ENCODE measurements around the gene ITPRIPL2. TPM values are rescaled to one million over a fixed set of nuclear protein-coding genes. Genes with fewer than 3 reads are reported as not detected.

ITPRIPL2 gene
- polyA plus RNA-seq, 1 donor from 2014 or later, result not detected

DNA sequence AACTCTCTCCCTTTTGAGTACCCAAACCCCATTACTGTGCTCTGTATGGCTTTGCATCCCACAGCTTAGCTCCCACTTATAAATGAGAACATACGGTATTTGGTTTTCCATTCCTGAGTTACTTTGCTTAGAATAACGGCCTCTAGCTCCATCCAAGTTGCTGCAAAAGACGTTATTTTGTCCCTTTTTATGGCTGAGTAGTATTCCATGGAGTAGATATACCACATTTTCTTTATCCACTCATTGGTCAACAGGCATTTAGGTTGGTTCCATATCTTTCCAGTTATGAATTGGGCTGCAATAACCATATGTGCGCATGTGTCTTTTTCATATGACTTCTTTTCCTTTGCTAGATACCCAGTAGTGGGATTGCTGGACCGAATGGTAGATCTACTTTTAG, 34.4 kb downstream of the ITPRIPL2 start:
- H3K4me3 ChIP-seq (ENCODE audit: low read length), result no peak overlapping the region
- no peaks in the 10 kb centered on the region for H3K27me3 ChIP-seq (ENCODE audit: insufficient read depth, low read depth, low read length)
- H3K36me3 ChIP-seq (ENCODE audit: insufficient read depth, low read length), result no peaks in the 10 kb centered on the region
- no peaks in the 10 kb centered on the region for H3K9me2 ChIP-seq (ENCODE audit: insufficient read depth, low read length)
- H3K79me2 ChIP-seq (replicated peaks; ENCODE audit: insufficient read depth, low read length), result no peaks in the 10 kb centered on the region
- no peak overlapping the region for H2AFZ ChIP-seq (ENCODE audit: low read depth, low read length)
- no peaks in the 10 kb centered on the region for H4K20me1 ChIP-seq (ENCODE audit: insufficient read depth)
- H3K9me3 ChIP-seq (ENCODE audit: low read length), result no peaks in the 10 kb centered on the region
- no peak overlapping the region for H3K9ac ChIP-seq (ENCODE audit: low read length)
- TF ChIP-seq RAD21 (conservative IDR thresholded peaks at IDR 0.05) (no peak), EZH2 (IDR thresholded peaks at IDR 0.05; ENCODE audit: borderline replicate concordance, insufficient read depth, low read length, poor library complexity, severe bottlenecking) (no peak), MXI1 (conservative IDR thresholded peaks at IDR 0.05; ENCODE audit: poor library complexity, severe bottlenecking) (no peak), TAF1 (IDR thresholded peaks at IDR 0.05; ENCODE audit: low read depth) (no peak), EP300 (conservative IDR thresholded peaks at IDR 0.05; ENCODE audit: poor library complexity, severe bottlenecking) (no peak), SMC3 (conservative IDR thresholded peaks at IDR 0.05; ENCODE audit: poor library complexity) (no peak), POLR2AphosphoS5 (IDR thresholded peaks at IDR 0.05) (no peak)
- TF ChIP-seq, protein P1, sequence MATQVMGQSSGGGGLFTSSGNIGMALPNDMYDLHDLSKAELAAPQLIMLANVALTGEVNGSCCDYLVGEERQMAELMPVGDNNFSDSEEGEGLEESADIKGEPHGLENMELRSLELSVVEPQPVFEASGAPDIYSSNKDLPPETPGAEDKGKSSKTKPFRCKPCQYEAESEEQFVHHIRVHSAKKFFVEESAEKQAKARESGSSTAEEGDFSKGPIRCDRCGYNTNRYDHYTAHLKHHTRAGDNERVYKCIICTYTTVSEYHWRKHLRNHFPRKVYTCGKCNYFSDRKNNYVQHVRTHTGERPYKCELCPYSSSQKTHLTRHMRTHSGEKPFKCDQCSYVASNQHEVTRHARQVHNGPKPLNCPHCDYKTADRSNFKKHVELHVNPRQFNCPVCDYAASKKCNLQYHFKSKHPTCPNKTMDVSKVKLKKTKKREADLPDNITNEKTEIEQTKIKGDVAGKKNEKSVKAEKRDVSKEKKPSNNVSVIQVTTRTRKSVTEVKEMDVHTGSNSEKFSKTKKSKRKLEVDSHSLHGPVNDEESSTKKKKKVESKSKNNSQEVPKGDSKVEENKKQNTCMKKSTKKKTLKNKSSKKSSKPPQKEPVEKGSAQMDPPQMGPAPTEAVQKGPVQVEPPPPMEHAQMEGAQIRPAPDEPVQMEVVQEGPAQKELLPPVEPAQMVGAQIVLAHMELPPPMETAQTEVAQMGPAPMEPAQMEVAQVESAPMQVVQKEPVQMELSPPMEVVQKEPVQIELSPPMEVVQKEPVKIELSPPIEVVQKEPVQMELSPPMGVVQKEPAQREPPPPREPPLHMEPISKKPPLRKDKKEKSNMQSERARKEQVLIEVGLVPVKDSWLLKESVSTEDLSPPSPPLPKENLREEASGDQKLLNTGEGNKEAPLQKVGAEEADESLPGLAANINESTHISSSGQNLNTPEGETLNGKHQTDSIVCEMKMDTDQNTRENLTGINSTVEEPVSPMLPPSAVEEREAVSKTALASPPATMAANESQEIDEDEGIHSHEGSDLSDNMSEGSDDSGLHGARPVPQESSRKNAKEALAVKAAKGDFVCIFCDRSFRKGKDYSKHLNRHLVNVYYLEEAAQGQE (IDR thresholded peaks at IDR 0.05; ENCODE audit: borderline replicate concordance), result no peak
- TF ChIP-seq, protein P2, sequence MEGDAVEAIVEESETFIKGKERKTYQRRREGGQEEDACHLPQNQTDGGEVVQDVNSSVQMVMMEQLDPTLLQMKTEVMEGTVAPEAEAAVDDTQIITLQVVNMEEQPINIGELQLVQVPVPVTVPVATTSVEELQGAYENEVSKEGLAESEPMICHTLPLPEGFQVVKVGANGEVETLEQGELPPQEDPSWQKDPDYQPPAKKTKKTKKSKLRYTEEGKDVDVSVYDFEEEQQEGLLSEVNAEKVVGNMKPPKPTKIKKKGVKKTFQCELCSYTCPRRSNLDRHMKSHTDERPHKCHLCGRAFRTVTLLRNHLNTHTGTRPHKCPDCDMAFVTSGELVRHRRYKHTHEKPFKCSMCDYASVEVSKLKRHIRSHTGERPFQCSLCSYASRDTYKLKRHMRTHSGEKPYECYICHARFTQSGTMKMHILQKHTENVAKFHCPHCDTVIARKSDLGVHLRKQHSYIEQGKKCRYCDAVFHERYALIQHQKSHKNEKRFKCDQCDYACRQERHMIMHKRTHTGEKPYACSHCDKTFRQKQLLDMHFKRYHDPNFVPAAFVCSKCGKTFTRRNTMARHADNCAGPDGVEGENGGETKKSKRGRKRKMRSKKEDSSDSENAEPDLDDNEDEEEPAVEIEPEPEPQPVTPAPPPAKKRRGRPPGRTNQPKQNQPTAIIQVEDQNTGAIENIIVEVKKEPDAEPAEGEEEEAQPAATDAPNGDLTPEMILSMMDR (IDR thresholded peaks at IDR 0.05; ENCODE audit: poor library complexity, severe bottlenecking), result no peak
- H3F3A ChIP-seq (ENCODE audit: insufficient read depth, low read length, poor library complexity, severe bottlenecking), result no peaks in the 10 kb centered on the region
- no peak overlapping the region for H3K4me2 ChIP-seq (ENCODE audit: low read length)
- no peak overlapping the region for H3K27ac ChIP-seq (ENCODE audit: low read length)

DNA sequence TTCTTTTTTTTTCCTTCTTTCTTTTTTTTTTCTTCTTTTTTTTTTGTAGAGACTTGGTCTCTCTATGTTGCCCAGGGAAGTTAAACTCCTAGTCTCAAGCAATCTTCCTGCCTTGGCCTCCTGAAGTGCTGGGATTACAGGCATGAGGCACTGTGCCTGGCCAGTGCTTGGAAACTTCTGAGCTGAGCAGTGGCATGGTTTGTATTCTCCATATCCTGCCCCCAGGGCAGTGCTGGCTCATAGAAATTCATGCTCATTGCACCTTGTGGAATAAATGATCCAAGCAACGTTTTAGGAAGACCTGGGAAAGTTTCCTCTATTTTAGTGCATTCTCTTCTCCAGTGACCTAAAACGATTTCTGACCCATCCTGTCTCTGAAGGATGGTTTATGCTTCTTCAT, 37.5 kb downstream of the ITPRIPL2 start:
- no peak overlapping the region for H3K4me3 ChIP-seq (ENCODE audit: low read length)
- H2AFZ ChIP-seq (ENCODE audit: low read depth, low read length), result no peak overlapping the region
- H3K27me3 ChIP-seq (ENCODE audit: insufficient read depth, low read depth, low read length), result no peaks in the 10 kb centered on the region
- TF ChIP-seq SMC3 (conservative IDR thresholded peaks at IDR 0.05; ENCODE audit: poor library complexity) (no peak), EZH2 (IDR thresholded peaks at IDR 0.05; ENCODE audit: borderline replicate concordance, insufficient read depth, low read length, poor library complexity, severe bottlenecking) (no peak)
- no peaks in the 10 kb centered on the region for H3K9me3 ChIP-seq (ENCODE audit: low read length)
- H3K36me3 ChIP-seq (ENCODE audit: insufficient read depth, low read length), result no peaks in the 10 kb centered on the region
- H3K27ac ChIP-seq (ENCODE audit: low read length), result no peak overlapping the region
- no peaks in the 10 kb centered on the region for H3K79me2 ChIP-seq (replicated peaks; ENCODE audit: insufficient read depth, low read length)
- H3K4me2 ChIP-seq (ENCODE audit: low read length), result no peak overlapping the region
- H4K20me1 ChIP-seq (ENCODE audit: insufficient read depth), result no peaks in the 10 kb centered on the region
- H3F3A ChIP-seq (ENCODE audit: insufficient read depth, low read length, poor library complexity, severe bottlenecking), result no peaks in the 10 kb centered on the region
- H3K9me2 ChIP-seq (ENCODE audit: insufficient read depth, low read length), result no peaks in the 10 kb centered on the region
- H3K9ac ChIP-seq (ENCODE audit: low read length), result no peak overlapping the region

DNA sequence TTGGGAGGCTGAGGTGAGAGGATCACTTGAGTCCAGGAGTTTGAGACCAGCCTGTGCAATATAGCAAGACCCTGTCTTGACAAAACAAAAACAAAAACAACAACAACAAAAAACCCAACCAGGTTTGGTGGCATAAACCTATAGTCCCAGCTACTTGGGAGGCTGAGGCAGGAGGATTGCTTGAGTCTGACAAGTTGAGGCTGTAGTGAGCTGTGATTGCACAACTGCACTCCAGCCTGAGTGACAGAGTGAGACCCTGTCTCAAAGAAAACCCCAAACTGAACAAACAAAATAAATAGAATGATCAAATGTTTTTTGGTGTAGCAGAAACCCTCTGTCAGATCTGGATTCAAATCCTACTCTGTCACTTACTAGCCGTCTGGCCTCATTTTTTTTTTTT, 38.3 kb downstream of the ITPRIPL2 start:
- H3K9ac ChIP-seq (ENCODE audit: low read length), result no peak overlapping the region
- H3K4me3 ChIP-seq (ENCODE audit: low read length), result no peak overlapping the region
- H3F3A ChIP-seq (ENCODE audit: insufficient read depth, low read length, poor library complexity, severe bottlenecking), result no peaks in the 10 kb centered on the region
- H3K9me3 ChIP-seq (ENCODE audit: low read length), result no peaks in the 10 kb centered on the region
- no peak overlapping the region for H2AFZ ChIP-seq (ENCODE audit: low read depth, low read length)
- TF ChIP-seq EZH2 (IDR thresholded peaks at IDR 0.05; ENCODE audit: borderline replicate concordance, insufficient read depth, low read length, poor library complexity, severe bottlenecking) (no peak), MXI1 (conservative IDR thresholded peaks at IDR 0.05; ENCODE audit: poor library complexity, severe bottlenecking) (no peak), EP300 (conservative IDR thresholded peaks at IDR 0.05; ENCODE audit: poor library complexity, severe bottlenecking) (no peak), TAF1 (IDR thresholded peaks at IDR 0.05; ENCODE audit: low read depth) (no peak), SMC3 (conservative IDR thresholded peaks at IDR 0.05; ENCODE audit: poor library complexity) (no peak), RAD21 (conservative IDR thresholded peaks at IDR 0.05) (no peak), POLR2AphosphoS5 (IDR thresholded peaks at IDR 0.05) (no peak)
- TF ChIP-seq, protein P2 (IDR thresholded peaks at IDR 0.05; ENCODE audit: poor library complexity, severe bottlenecking), result no peak
- TF ChIP-seq, protein P1 (IDR thresholded peaks at IDR 0.05; ENCODE audit: borderline replicate concordance), result no peak
- no peaks in the 10 kb centered on the region for H4K20me1 ChIP-seq (ENCODE audit: insufficient read depth)
- no peaks in the 10 kb centered on the region for H3K27me3 ChIP-seq (ENCODE audit: insufficient read depth, low read depth, low read length)
- no peak overlapping the region for H3K27ac ChIP-seq (ENCODE audit: low read length)
- no peak overlapping the region for H3K4me2 ChIP-seq (ENCODE audit: low read length)
- H3K9me2 ChIP-seq (ENCODE audit: insufficient read depth, low read length), result no peaks in the 10 kb centered on the region
- no peaks in the 10 kb centered on the region for H3K36me3 ChIP-seq (ENCODE audit: insufficient read depth, low read length)
- H3K79me2 ChIP-seq (replicated peaks; ENCODE audit: insufficient read depth, low read length), result no peaks in the 10 kb centered on the region

All from neural cell (in vitro differentiated cells).